Globus pallidus (tissue), 1 donor: Measurements from ENCODE around the gene KCNK16.

Experiments used
- DNase-seq: peaks from one replicate; pipeline ENCODE4 v3.0.0-alpha.2; 2015; ENCODE audit warnings: low spot score

The KCNK16 gene

GRCh38 chr6:39341937-39342336 is 19.4 kb upstream of the KCNK16 start:
- no peak for DNase-seq

- no peak for DNase-seq
These were observed 18.9 kb upstream of the KCNK16 start for GRCh38 chr6:39341352-39341751.

GRCh38 chr6:39339868-39340550 is 17.5 kb upstream of the KCNK16 start:
- DNase-seq, result no peak

GRCh38 chr6:39339096-39339867 is 16.8 kb upstream of the KCNK16 start:
- no peak for DNase-seq

- peak; percentile 30 for DNase-seq
These were observed 15.9 kb upstream of the KCNK16 start for GRCh38 chr6:39338397-39338796.

GRCh38 chr6:39335780-39336545 is 13.5 kb upstream of the KCNK16 start:
- no peak for DNase-seq

GRCh38 chr6:39333644-39334438 is 11.3 kb upstream of the KCNK16 start:
- DNase-seq, result no peak

GRCh38 chr6:39330476-39330875 is 8.0 kb upstream of the KCNK16 start:
- no peak for DNase-seq

GRCh38 chr6:39330057-39330456 is 7.6 kb upstream of the KCNK16 start:
- no peak for DNase-seq

- no peak for DNase-seq
These were observed 5.6 kb upstream of the KCNK16 start for GRCh38 chr6:39328066-39328465.

GRCh38 chr6:39327507-39327906 is 5.0 kb upstream of the KCNK16 start:
- DNase-seq, result no peak

GRCh38 chr6:39321761-39322160 is 741 bp downstream of the KCNK16 start:
- DNase-seq, result no peak

- DNase-seq, result no peak
These were observed 2.0 kb downstream of the KCNK16 start for GRCh38 chr6:39320363-39320984.

GRCh38 chr6:39319621-39320362 is 2.7 kb downstream of the KCNK16 start:
- no peak for DNase-seq

GRCh38 chr6:39317256-39317655 is 5.2 kb downstream of the KCNK16 start:
- no peak for DNase-seq

GRCh38 chr6:39314273-39314795 is 8.2 kb downstream of the KCNK16 start, which contains the start of gene KCNK17:
Gene KCNK17 (minus strand): TSS chr6:39314419. CDS start chr6:39314320, 99 bp downstream.
- no peak for DNase-seq

- DNase-seq, result no peak
These were observed 8.8 kb downstream of the KCNK16 start for GRCh38 chr6:39313526-39314272.

GRCh38 chr6:39312912-39313525 is 9.5 kb downstream of the KCNK16 start:
- DNase-seq, result no peak

- DNase-seq, result no peak
These were observed 12.0 kb downstream of the KCNK16 start for GRCh38 chr6:39310542-39310941.
